Bronchus fibroblast of lung (primary cell): ENCODE results near the gene AGR2. TPM values are rescaled to one million over a fixed set of nuclear protein-coding genes. Genes with fewer than 3 reads are reported as not detected.

ENCODE experiments used
- total RNA-seq: library from RNA; depleted of rRNA; stranded (reverse); fragments of >200 nt; gene quantifications from 2 replicates; pipeline ENCODE4 v1.2.3, GENCODE V29; 2015

The AGR2 gene
- 0.74 TPM in 1 of 2 replicates, not detected in the other for total RNA-seq

GRCh38 chr7:16804674-16805439 is at the start of gene AGR2:
AGR2 (minus strand) TSS chr7:16804999; CDS start chr7:16801796, 3,203 bp downstream.

GRCh38 chr7:16753102-16753931 is 51.5 kb downstream of the AGR2 start, which contains the start of gene TSPAN13:
TSPAN13 (plus strand) TSS chr7:16753755; CDS start chr7:16753968, 213 bp downstream.

Other genes with a start within 250 kb of the AGR2 start
- gene ANKMY2, start 159.2 kb downstream of the AGR2 start, total RNA-seq = 15.2 and 16.3 TPM in 2 replicates
- gene BZW2, start 158.8 kb downstream of the AGR2 start, total RNA-seq = 101 and 107 TPM in 2 replicates
- 7.2 and 7.3 TPM in 2 replicates for gene TSPAN13, start 51.2 kb downstream of the AGR2 start, total RNA-seq
- not detected in 2 replicates for gene AGR3, start 77.0 kb upstream of the AGR2 start, total RNA-seq